IPS-15b (cell line): Measurements from ENCODE around the gene ERRFI1.
"Not testable (repeated sequence)": the region's sequence is repeated elsewhere in the genome, so short reads cannot be mapped to it uniquely, and the experiment has no call there.

Experiments
- H3K27me3 ChIP-seq: one replicate; pipeline ENCODE4 v1.6.1; 2013; ENCODE audit warnings: low read length; ENCODE audit not compliant: control insufficient read depth, insufficient read depth
- H3K36me3 ChIP-seq: one replicate; pipeline ENCODE4 v1.6.1; 2013; ENCODE audit warnings: low read length; ENCODE audit not compliant: control insufficient read depth, insufficient read depth
- H3K4me1 ChIP-seq: one replicate; pipeline ENCODE4 v1.6.1; 2013; ENCODE audit warnings: mild to moderate bottlenecking, low read length; ENCODE audit not compliant: control insufficient read depth, insufficient read depth
- H3K4me3 ChIP-seq: one replicate; pipeline ENCODE4 v1.5.1; 2013; ENCODE audit warnings: low read depth, low read length
- H3K9ac ChIP-seq: one replicate; pipeline ENCODE4 v1.6.1; 2013; ENCODE audit warnings: low read depth, mild to moderate bottlenecking, low read length
- H3K9me3 ChIP-seq: one replicate; pipeline ENCODE4 v1.6.1; 2013; ENCODE audit warnings: mild to moderate bottlenecking, low read length; ENCODE audit not compliant: control insufficient read depth, insufficient read depth

Gene ERRFI1, protein sequence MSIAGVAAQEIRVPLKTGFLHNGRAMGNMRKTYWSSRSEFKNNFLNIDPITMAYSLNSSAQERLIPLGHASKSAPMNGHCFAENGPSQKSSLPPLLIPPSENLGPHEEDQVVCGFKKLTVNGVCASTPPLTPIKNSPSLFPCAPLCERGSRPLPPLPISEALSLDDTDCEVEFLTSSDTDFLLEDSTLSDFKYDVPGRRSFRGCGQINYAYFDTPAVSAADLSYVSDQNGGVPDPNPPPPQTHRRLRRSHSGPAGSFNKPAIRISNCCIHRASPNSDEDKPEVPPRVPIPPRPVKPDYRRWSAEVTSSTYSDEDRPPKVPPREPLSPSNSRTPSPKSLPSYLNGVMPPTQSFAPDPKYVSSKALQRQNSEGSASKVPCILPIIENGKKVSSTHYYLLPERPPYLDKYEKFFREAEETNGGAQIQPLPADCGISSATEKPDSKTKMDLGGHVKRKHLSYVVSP

DNA sequence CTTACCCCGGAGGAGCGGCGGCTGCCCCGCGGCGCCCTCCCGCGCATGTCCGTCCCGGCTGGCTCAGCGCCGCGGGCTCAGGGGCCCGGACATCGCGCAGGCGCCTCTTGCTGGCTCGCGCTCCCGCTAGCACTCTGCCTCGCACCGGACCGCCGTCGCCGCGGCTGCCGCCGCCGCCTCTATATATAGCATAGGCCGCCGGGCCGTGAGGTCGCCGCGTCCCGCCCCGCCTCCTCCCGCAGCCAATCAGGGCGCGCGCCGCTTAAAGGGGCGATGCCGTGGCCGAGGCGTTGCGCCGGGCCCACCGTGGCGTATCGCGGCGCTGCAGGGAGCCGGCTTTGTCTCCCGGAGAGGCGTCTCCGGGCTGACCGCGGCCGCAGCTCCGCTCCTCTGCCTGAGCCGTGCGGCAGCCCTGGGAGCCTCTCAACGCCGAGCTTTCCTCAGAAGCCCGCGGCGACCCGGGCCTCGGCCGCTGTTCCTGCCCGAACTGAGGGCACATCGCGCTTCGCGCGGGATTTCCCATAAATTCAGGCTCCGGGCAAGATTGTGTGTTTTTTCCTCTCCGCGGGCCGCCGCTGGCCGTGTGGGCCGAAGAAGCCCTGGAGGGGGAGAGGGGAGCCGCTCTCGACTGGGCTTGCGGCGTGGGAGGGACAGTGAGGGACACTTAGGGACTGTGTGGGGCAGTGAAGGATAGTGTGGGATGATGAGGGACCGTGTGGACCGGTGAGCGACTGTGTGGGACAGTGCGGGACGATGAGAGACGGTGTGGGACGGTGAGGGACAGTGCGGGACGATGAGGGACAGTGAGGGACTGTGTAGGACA lies at the start of gene ERRFI1:
ERRFI1 (minus strand) TSS at position 157 of the 823 bp plus-strand sequence. CDS start 10,690 bp downstream, outside the sequence.
- Histone ChIP-seq H3K4me3 (peak within 1 kb of the TSS; percentile 72), H3K4me1 (peaks cover 23% of the 10 kb centered on the region), H3K9me3 (no peaks in the 10 kb centered on the region)

DNA sequence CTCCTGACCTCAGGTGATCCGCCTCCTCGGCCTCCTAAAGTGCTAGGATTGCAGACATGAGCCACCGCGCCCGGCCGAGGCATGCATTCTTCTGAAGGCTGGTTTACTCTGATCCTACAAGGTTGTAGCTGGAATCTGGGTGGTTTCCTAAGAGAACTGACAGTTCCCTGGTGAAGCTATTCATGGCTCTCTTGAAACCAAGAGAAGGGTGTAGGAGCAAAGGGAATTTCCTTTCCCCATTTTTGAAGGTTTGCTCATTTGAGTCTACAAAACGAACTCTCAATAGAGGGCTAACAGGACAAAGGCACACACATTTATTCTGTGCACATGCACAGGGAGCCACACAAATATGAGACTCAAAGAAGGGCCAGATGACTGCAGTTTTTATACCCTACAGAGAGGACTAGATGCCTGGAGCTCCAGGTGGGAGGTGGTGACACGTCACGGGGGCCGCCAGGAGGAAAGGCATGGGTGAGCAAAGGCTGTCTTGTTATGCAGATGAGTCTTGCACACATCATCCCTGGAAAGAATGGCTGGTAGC lies 49.5 kb upstream of the ERRFI1 start:
- no peaks in the 10 kb centered on the region for H3K9me3 ChIP-seq
- H3K36me3 ChIP-seq: no peaks in the 10 kb centered on the region
- H3K4me1 ChIP-seq: no peaks in the 10 kb centered on the region
- no peak overlapping the region for H3K4me3 ChIP-seq
- no peaks in the 10 kb centered on the region for H3K27me3 ChIP-seq
- H3K9ac ChIP-seq: no peak overlapping the region

More for the DNA sequence above, at the start of gene ERRFI1:
- peaks cover 6% of the 10 kb centered on the region for H3K27me3 ChIP-seq
- no peaks in the 10 kb centered on the region for H3K36me3 ChIP-seq
- H3K9ac ChIP-seq: peak within 1 kb of the TSS; percentile 74

DNA sequence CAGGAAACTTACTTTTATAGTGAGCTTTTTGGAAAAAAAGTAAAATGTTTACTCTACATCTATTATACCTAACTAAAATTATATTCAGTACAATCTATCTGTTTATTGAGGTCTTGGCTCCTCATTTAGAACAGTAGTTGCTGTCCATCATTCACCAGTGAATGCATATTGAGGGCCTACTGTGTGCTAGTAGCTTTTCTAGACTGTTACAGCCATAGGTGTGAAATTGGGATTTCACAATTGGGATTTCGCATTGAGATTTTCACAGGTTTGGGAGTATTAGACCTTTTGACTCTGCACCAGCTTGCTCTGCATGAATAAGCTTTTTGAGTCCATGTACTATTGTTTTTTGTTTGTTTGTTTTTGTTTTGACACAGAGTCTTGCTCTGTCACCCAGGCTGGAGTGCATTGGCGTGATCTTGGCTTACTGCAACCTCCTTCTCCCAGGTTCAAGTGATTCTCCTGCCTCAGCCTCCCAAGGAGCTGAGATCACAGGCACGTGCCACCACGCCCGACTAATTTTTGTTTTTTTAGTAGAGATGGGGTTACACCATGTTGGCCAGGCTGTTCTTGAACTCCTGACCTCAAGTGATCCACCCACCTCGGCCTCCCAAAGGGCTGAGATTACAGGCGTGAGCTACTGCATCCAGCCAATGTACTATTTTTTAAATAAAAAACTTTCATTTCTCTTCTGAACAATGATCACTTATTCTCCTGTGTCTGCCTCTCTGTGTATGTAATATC lies 47.2 kb upstream of the ERRFI1 start:
- Histone ChIP-seq H3K9me3 (no peaks in the 10 kb centered on the region), H3K4me3 (no peak overlapping the region), H3K27me3 (no peaks in the 10 kb centered on the region), H3K4me1 (no peaks in the 10 kb centered on the region), H3K9ac (no peak overlapping the region), H3K36me3 (no peaks in the 10 kb centered on the region)

DNA sequence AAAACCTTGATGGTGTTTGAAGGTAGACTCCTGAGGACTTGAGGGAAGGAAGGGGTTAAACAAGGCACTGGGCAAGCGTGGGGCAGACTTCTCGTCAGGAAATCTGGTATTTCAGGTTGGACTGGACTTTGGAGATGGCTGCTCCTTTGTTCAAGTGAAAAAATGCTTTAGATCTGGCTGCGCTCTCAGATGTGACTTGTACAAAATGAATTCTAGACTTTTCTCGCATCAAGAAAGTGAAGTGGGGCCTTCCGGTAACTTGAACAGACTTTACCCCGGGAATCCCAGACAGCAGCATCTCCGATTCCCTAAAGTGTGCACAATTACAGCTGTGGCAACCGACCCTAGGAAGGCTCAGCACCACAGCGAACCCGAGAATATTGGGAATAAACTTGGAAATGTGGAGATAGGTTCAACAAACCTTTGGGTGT lies 44.3 kb upstream of the ERRFI1 start:
- Histone ChIP-seq H3K27me3 (no peaks in the 10 kb centered on the region), H3K9ac (no peak overlapping the region), H3K9me3 (no peaks in the 10 kb centered on the region), H3K4me1 (no peaks in the 10 kb centered on the region), H3K4me3 (no peak overlapping the region), H3K36me3 (no peaks in the 10 kb centered on the region)

DNA sequence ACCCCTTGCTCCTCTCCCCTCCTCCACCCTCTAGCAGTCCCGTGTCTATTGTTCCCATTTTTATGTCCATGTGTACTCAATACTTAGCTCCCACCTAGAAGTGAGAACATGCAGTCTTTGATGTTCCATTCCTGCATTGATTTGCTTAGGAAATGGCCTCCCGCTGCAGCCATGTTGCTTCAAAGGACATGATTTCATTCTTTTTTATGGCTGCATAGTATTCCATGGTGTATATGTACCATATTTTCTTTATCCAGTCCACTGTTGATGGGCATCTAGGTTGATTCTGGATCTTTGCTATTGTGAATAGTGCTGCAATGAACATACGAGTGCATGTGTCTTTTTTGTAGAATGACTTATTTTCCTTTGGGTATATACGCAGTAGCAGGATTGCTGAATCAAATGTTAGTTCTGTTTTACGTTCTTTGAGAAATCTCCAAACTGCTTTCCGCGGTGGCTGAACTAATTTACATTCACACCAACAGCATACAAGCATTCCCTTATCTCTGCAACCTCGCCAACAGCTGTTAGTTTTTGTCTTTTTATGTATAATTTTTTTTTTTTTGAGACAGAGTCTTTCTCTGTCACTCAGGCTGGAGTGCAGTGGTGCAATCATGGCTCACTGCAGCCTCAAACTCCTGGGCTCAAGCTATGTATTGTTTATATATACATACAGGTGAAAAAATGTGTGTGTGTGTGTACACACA lies 43.7 kb upstream of the ERRFI1 start:
- not testable (repeated sequence) for H3K9me3 ChIP-seq, H3K4me3 ChIP-seq, H3K27me3 ChIP-seq, H3K9ac ChIP-seq, H3K36me3 ChIP-seq, H3K4me1 ChIP-seq

DNA sequence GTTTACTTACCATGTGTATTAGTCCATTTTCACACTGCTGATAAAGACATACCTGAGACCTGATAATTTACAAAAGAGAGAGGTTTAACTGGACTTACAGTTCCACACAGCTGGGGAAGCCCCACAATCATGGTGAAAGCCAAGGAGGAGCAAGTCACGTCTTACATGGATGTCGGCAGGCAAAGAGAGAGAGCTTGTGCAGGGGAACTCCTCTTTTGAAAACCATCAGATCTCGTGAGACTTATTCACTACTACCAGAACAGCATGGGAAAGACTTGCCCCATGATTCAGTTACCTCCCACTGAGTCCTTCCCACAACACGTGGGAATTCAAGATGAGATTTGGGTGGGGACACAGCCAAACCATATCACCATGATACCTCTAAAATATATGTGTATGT lies 39.3 kb upstream of the ERRFI1 start:
- Histone ChIP-seq H3K36me3 (no peaks in the 10 kb centered on the region), H3K4me1 (no peaks in the 10 kb centered on the region), H3K9me3 (no peaks in the 10 kb centered on the region), H3K4me3 (no peak overlapping the region), H3K9ac (no peak overlapping the region), H3K27me3 (no peaks in the 10 kb centered on the region)

DNA sequence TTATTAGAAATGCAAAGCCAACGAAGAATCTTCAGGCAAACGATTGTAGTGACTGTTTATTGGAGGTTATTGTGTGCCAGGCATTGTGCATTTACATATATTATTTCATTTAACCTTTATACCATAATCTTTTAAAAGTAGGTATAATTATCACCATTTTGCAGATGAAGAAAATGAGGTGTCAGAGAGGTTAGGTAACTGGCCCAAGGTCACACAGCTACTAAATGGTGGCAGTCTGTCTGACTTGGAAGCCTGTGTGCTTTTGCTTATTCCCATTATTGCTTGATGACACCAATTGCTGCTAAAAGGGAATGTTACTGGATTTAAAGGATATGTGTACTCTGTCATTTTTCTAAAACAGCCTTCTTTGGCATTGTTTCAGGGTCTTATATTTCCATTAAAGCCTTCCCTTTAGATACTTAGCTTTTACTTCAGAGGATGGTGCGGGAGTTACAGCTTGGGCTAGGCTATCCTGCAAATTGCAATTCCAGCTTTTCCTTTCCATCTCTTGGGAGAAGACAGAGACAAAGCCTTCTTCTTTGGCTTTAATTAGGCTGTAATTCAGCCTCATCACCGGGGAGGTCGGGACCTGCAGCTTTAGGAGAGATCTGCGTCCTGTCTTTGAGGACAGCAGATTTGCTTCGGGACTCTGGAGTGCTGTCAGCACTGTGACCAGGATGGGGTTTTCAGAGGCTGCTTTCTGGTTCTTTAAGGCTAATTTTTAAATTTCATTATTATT lies 37.4 kb upstream of the ERRFI1 start:
- no peak overlapping the region for H3K4me3 ChIP-seq
- H3K9ac ChIP-seq: no peak overlapping the region
- H3K9me3 ChIP-seq: no peaks in the 10 kb centered on the region
- no peaks in the 10 kb centered on the region for H3K4me1 ChIP-seq
- H3K27me3 ChIP-seq: no peaks in the 10 kb centered on the region
- H3K36me3 ChIP-seq: no peaks in the 10 kb centered on the region

DNA sequence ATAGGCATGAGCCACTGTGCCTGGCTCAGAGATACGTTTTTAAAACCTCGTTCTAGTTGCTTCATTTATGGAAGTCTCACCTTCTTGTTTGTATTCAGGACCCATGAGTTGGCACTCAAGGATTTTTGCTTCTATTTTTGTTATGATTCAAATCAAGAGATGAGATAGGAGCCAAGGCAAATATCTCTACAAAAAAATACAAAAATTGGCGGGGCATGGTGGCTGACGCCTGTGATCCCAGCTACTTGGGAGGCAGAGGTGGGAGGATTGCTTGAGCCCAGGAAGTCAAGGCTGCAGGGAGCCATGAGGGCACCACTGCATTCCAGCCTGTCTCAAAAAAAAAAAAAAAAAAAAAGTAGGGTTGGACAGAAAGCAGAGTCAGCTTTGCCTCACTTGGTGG lies 36.8 kb upstream of the ERRFI1 start:
- H3K27me3 ChIP-seq: no peaks in the 10 kb centered on the region
- H3K4me1 ChIP-seq: no peaks in the 10 kb centered on the region
- no peaks in the 10 kb centered on the region for H3K9me3 ChIP-seq
- H3K9ac ChIP-seq: no peak overlapping the region
- no peak overlapping the region for H3K4me3 ChIP-seq
- H3K36me3 ChIP-seq: no peaks in the 10 kb centered on the region

DNA sequence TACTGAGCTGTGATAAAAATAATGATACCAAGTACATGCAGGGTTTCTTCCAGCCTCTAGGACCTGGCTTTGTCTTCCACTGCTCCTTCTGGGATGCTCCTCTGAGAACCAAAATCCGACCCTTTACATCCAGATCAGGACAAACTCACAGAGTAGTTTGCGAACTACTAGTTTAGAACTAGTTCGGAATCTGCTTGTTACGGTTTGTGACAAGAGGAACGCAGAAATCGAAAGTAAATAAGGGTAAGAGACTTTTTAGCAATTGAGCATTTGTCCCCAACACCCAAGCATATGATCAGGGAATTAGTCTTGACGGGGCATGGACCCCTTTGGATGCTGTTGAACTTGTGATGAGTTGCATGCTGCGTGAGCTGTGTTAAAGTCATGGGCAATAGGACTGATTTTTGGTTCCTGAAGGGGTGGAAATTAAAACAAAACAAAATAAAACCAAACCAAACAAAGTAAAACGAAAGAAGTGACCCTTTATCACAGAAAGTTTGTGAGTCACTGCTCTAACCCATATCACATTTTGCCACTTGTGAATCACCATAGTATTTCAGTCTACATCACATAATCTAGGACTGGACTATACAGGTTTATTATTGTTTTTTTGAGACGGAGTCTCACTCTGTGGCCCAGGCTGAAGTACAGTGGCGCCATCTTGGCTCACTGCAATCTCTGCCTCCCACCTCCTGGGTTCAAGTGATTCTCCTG lies 35.7 kb upstream of the ERRFI1 start:
- Histone ChIP-seq H3K4me3 (no peak overlapping the region), H3K9ac (no peak overlapping the region), H3K9me3 (no peaks in the 10 kb centered on the region), H3K4me1 (no peaks in the 10 kb centered on the region), H3K36me3 (no peaks in the 10 kb centered on the region), H3K27me3 (no peaks in the 10 kb centered on the region)

DNA sequence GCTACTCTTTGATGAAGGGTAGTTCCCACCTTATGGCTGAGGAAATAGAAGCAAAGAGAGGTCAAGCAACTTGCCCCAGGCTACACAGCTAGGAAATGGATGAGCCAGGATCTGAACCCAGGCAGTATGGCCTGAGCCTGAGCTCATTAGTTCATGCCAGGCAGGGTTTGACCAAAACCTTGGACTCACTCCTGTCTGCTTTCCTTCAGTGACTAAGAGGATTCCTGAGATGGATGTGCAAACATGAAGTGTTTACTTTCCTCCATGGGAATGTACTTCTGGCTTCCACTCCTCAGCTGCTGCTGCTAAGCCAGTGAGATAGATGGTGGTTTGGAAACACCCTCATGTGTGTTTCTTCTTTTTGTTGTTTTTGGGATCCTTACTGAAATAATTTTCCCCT lies 35.1 kb upstream of the ERRFI1 start:
- H3K4me3 ChIP-seq: no peak overlapping the region
- H3K4me1 ChIP-seq: no peaks in the 10 kb centered on the region
- no peaks in the 10 kb centered on the region for H3K9me3 ChIP-seq
- no peaks in the 10 kb centered on the region for H3K36me3 ChIP-seq
- H3K27me3 ChIP-seq: no peaks in the 10 kb centered on the region
- H3K9ac ChIP-seq: no peak overlapping the region
